Chondrocyte (in vitro differentiated cells): ENCODE data around the gene CDH5. TPM values are rescaled to one million over a fixed set of nuclear protein-coding genes. Genes with fewer than 3 reads are reported as not detected.
A peak's percentile ranks its signal among the peaks of the same experiment; 100 is the strongest.

ENCODE experiments used
- DNase-seq: peaks from one replicate; pipeline ENCODE4 v3.0.0; 2021; ENCODE audit warnings: mixed read lengths, low spot score
- H3K27ac Mint-ChIP-seq: one replicate; pipeline ENCODE4 v1.8.0; 2021; ENCODE audit warnings: mild to moderate bottlenecking, moderate library complexity, mixed read lengths; ENCODE audit not compliant: unreplicated experiment
- H3K27me3 Mint-ChIP-seq: 2 replicates; pipeline ENCODE4 v1.8.0; 2021; ENCODE audit warnings: low read depth, mixed read lengths
- H3K36me3 Mint-ChIP-seq: 2 replicates; pipeline ENCODE4 v1.8.0; 2021; ENCODE audit warnings: low read depth, mixed read lengths
- H3K4me1 Mint-ChIP-seq: 2 replicates; pipeline ENCODE4 v1.8.0; 2021; ENCODE audit warnings: low read depth, mild to moderate bottlenecking, mixed read lengths
- H3K4me3 Mint-ChIP-seq: one replicate; pipeline ENCODE4 v1.8.0; 2021; ENCODE audit warnings: mild to moderate bottlenecking, moderate library complexity, mixed read lengths; ENCODE audit not compliant: unreplicated experiment
- H3K9me3 Mint-ChIP-seq: 2 replicates; pipeline ENCODE4 v1.8.0; 2021; ENCODE audit warnings: low read depth, mixed read lengths
- total RNA-seq: library from RNA; stranded (reverse); gene quantifications from 3 replicates; pipeline ENCODE4 v1.2.1, GENCODE V29; 2021
- TF ChIP-seq, protein P1 (sequence below): fragments of 200-600 bp; sonication (generic); IDR thresholded peaks from 2 replicates; pipeline ENCODE4 v1.5.0; 2021; ENCODE audit warnings: antibody characterized with exemption, mild to moderate bottlenecking, moderate library complexity

Gene CDH5
- total RNA-seq, 1 donor from 2014 or later, result not detected

GRCh38 chr16:66380421-66380820 is 13.9 kb downstream of the CDH5 start:
- H3K4me1 Mint-ChIP-seq, result peaks cover 21% of the 10 kb centered on the region
- TF ChIP-seq, protein P1, sequence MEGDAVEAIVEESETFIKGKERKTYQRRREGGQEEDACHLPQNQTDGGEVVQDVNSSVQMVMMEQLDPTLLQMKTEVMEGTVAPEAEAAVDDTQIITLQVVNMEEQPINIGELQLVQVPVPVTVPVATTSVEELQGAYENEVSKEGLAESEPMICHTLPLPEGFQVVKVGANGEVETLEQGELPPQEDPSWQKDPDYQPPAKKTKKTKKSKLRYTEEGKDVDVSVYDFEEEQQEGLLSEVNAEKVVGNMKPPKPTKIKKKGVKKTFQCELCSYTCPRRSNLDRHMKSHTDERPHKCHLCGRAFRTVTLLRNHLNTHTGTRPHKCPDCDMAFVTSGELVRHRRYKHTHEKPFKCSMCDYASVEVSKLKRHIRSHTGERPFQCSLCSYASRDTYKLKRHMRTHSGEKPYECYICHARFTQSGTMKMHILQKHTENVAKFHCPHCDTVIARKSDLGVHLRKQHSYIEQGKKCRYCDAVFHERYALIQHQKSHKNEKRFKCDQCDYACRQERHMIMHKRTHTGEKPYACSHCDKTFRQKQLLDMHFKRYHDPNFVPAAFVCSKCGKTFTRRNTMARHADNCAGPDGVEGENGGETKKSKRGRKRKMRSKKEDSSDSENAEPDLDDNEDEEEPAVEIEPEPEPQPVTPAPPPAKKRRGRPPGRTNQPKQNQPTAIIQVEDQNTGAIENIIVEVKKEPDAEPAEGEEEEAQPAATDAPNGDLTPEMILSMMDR, result no peak
- peaks cover 6% of the 10 kb centered on the region for H3K9me3 Mint-ChIP-seq
- H3K27ac Mint-ChIP-seq, result no peak overlapping the region
- H3K36me3 Mint-ChIP-seq, result no peaks in the 10 kb centered on the region
- H3K27me3 Mint-ChIP-seq, result no peaks in the 10 kb centered on the region
- H3K4me3 Mint-ChIP-seq, result no peak overlapping the region
- no peak for DNase-seq

GRCh38 chr16:66381585-66382170 is 15.2 kb downstream of the CDH5 start:
- no peak for DNase-seq
- Mint-ChIP-seq H3K36me3 (no peaks in the 10 kb centered on the region), H3K9me3 (peaks cover 6% of the 10 kb centered on the region), H3K27me3 (no peaks in the 10 kb centered on the region), H3K4me3 (no peak overlapping the region), H3K27ac (peak overlapping the region; percentile 86), H3K4me1 (peaks cover 21% of the 10 kb centered on the region)
- TF ChIP-seq, protein P1, result no peak

- no peak overlapping the region for H3K4me3 Mint-ChIP-seq
- peaks cover 6% of the 10 kb centered on the region for H3K9me3 Mint-ChIP-seq
- H3K27me3 Mint-ChIP-seq, result no peaks in the 10 kb centered on the region
- peak overlapping the region; percentile 86 for H3K27ac Mint-ChIP-seq
- peaks cover 21% of the 10 kb centered on the region for H3K4me1 Mint-ChIP-seq
- DNase-seq, result no peak
- TF ChIP-seq, protein P1, result peak; percentile 33
- H3K36me3 Mint-ChIP-seq, result no peaks in the 10 kb centered on the region
Measured at GRCh38 chr16:66382171-66382965, 15.9 kb downstream of the CDH5 start.

DNA sequence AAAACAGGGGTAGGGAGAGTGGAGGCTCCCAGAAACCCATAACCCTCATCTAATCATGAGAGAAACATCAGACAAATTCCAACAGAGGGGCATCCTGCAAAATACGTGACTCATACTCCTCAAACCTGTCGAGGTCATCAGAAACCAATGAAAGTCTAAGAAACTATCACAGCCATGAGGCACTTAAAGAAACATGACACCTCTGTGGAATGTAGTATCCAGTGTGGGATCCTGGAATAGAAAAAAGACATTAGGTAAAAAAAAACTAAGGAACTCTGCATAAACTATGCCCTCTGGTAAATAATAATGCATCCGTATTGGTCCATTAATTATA is 16.4 kb downstream of the CDH5 start:
- H3K27ac Mint-ChIP-seq, result peak overlapping the region; percentile 86
- no peaks in the 10 kb centered on the region for H3K36me3 Mint-ChIP-seq
- peaks cover 6% of the 10 kb centered on the region for H3K9me3 Mint-ChIP-seq
- H3K27me3 Mint-ChIP-seq, result no peaks in the 10 kb centered on the region
- no peak overlapping the region for H3K4me3 Mint-ChIP-seq
- TF ChIP-seq, protein P1, result no peak
- DNase-seq, result no peak
- H3K4me1 Mint-ChIP-seq, result peaks cover 21% of the 10 kb centered on the region

DNA sequence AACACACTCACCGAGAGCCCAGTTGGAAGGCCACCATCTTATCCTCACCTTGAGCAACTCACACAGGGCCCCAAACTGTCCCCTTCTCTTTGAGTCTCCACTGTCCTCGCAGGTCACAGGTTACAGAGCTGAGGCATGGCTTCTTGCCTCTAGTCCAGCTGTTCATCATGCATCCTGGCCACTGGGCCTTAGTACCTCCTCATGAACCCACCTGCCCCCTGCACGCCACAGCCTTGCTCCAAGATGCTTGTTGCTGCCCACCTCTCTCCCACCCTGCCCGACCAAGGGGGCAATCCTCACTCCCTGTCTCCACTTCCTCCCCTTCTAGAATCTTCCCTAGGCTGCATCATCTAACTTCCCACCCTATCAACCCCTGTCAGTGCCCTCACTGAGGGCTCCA is 17.1 kb downstream of the CDH5 start:
- H3K36me3 Mint-ChIP-seq, result no peaks in the 10 kb centered on the region
- no peak for DNase-seq
- H3K27ac Mint-ChIP-seq, result peak overlapping the region; percentile 33
- TF ChIP-seq, protein P1, result no peak
- H3K4me3 Mint-ChIP-seq, result no peak overlapping the region
- H3K27me3 Mint-ChIP-seq, result no peaks in the 10 kb centered on the region
- H3K9me3 Mint-ChIP-seq, result peaks cover 6% of the 10 kb centered on the region
- peaks cover 21% of the 10 kb centered on the region for H3K4me1 Mint-ChIP-seq
